ENCODE results near the gene COG4.
A peak's percentile ranks its signal among the peaks of the same experiment; 100 is the strongest.

Gene COG4

GRCh38 chr16:70434484-70435260 is 88.7 kb downstream of the COG4 start:
- no peak for DNase-seq (ENCODE audit: low spot score)

GRCh38 chr16:70433458-70434103 is 89.8 kb downstream of the COG4 start:
- DNase-seq (ENCODE audit: low spot score): peak; percentile 67

- DNase-seq (ENCODE audit: low spot score): no peak
Measured at GRCh38 chr16:70432723-70433457, 90.5 kb downstream of the COG4 start.

- DNase-seq (ENCODE audit: low spot score): no peak
Measured at GRCh38 chr16:70432356-70432722, 91.0 kb downstream of the COG4 start.

GRCh38 chr16:70430667-70431536 is 92.5 kb downstream of the COG4 start:
- DNase-seq (ENCODE audit: low spot score): no peak

Data from AG08395 (cell line).